CD14-positive monocyte (primary cell): ENCODE results near the gene PATJ. TPM values are rescaled to one million over a fixed set of nuclear protein-coding genes. Genes with fewer than 3 reads are reported as not detected.

Experiments used
- DNase-seq, 3 donors: peaks; one replicate each; pipeline ENCODE4 v3.0.0-alpha.2; 2011 to 2022
- H2AFZ ChIP-seq: 2 replicates; pipeline ENCODE4 v1.6.0; 2012; ENCODE audit warnings: mild to moderate bottlenecking, low read depth, low read length, inconsistent platforms; ENCODE audit not compliant: insufficient read depth, poor library complexity, severe bottlenecking
- H3K27ac ChIP-seq, 2 donors: 1 replicate in 1 of 2; 2 replicates in 1 of 2; pipeline ENCODE4 v1.5.1; 2012 to 2013; ENCODE audit warnings: low read length in 2 of 2, control low read depth in 1 of 2, inconsistent platforms in 1 of 2, low read depth in 1 of 2, mild to moderate bottlenecking in 1 of 2
- H3K27me3 ChIP-seq, 2 donors: one replicate each; pipeline versions ENCODE4 v1.6.0 to v1.6.1; 2011 to 2013; ENCODE audit warnings: low read length in 2 of 2; ENCODE audit not compliant: control insufficient read depth in 2 of 2, insufficient read depth in 2 of 2
- H3K36me3 ChIP-seq, 2 donors: replicated peaks in 1 of 2; 1 replicate in 1 of 2; 2 replicates in 1 of 2; pipeline versions ENCODE4 v1.5.1 to v1.6.1; 2012 to 2013; ENCODE audit warnings: low read length in 2 of 2, control low read depth in 1 of 2, inconsistent platforms in 1 of 2, mild to moderate bottlenecking in 1 of 2; ENCODE audit not compliant: insufficient read depth in 2 of 2, control insufficient read depth in 1 of 2
- H3K4me1 ChIP-seq, 2 donors: 1 replicate in 1 of 2; 2 replicates in 1 of 2; pipeline versions ENCODE4 v1.5.1 to v1.6.1; 2012 to 2013; ENCODE audit warnings: low read length in 2 of 2, control low read depth in 1 of 2, inconsistent platforms in 1 of 2, mild to moderate bottlenecking in 1 of 2, moderate library complexity in 1 of 2; ENCODE audit not compliant: insufficient read depth in 2 of 2, control insufficient read depth in 1 of 2
- H3K4me2 ChIP-seq: replicated peaks from 2 replicates; pipeline ENCODE3; 2012; ENCODE audit warnings: low read length, moderate library complexity, mild to moderate bottlenecking; ENCODE audit not compliant: poor library complexity, severe bottlenecking; ENCODE audit errors: extremely low read depth
- H3K4me3 ChIP-seq, 3 experiments: fragments of 200-600 bp in 1 of 3; sonication (generic) in 1 of 3; replicated peaks in 1 of 3; 1 replicate in 2 of 3; 2 replicates in 1 of 3; pipeline ENCODE4 v1.5.1; 2011 to 2013; ENCODE audit warnings: low read length in 3 of 3, mild to moderate bottlenecking in 3 of 3, control low read depth in 2 of 3, low read depth in 2 of 3, inconsistent platforms in 1 of 3, moderate library complexity in 1 of 3
- H3K79me2 ChIP-seq: 2 replicates; pipeline ENCODE4 v1.6.0; 2012; ENCODE audit warnings: mild to moderate bottlenecking, control low read depth, inconsistent platforms, low read length, moderate library complexity; ENCODE audit not compliant: insufficient read depth
- H3K9ac ChIP-seq: 2 replicates; pipeline ENCODE4 v1.6.0; 2017; ENCODE audit warnings: low read length, mild to moderate bottlenecking; ENCODE audit not compliant: insufficient read depth, poor library complexity, severe bottlenecking
- H3K9me3 ChIP-seq, 2 donors: replicated peaks in 1 of 2; 1 replicate in 1 of 2; 2 replicates in 1 of 2; pipeline versions ENCODE4 v1.5.1 to v1.6.1; 2012 to 2013; ENCODE audit warnings: low read length in 2 of 2, control low read depth in 1 of 2; ENCODE audit not compliant: control insufficient read depth in 1 of 2, insufficient read depth in 1 of 2
- H4K20me1 ChIP-seq: 2 replicates; pipeline ENCODE4 v1.6.0; 2012; ENCODE audit warnings: mild to moderate bottlenecking, low read length, control low read depth, moderate library complexity; ENCODE audit not compliant: insufficient read depth
- H3K27ac Mint-ChIP-seq, 7 donors: one replicate each; pipeline ENCODE4 v1.8.0; 2020; ENCODE audit warnings: mild to moderate bottlenecking in 7 of 7, mixed read lengths in 7 of 7, moderate library complexity in 6 of 7, inconsistent platforms in 2 of 7
- H3K27me3 Mint-ChIP-seq, 3 donors: one replicate each; pipeline ENCODE4 v1.8.0; 2021 to 2022; ENCODE audit warnings: low read depth in 3 of 3, mild to moderate bottlenecking in 3 of 3, mixed read lengths in 3 of 3, moderate library complexity in 3 of 3, inconsistent platforms in 1 of 3
- H3K36me3 Mint-ChIP-seq, 2 donors: one replicate each; pipeline ENCODE4 v1.8.0; 2020; ENCODE audit warnings: mixed read lengths in 2 of 2, inconsistent platforms in 1 of 2, mild to moderate bottlenecking in 1 of 2
- H3K4me1 Mint-ChIP-seq: one replicate; pipeline ENCODE4 v1.8.0; 2020; ENCODE audit warnings: mild to moderate bottlenecking, mixed read lengths
- H3K4me3 Mint-ChIP-seq, 2 donors: one replicate each; pipeline ENCODE4 v1.8.0; 2020; ENCODE audit warnings: mild to moderate bottlenecking in 2 of 2, mixed read lengths in 2 of 2, moderate library complexity in 1 of 2
- H3K9me3 Mint-ChIP-seq, 7 donors: one replicate each; pipeline ENCODE4 v1.8.0; 2020 to 2022; ENCODE audit warnings: mixed read lengths in 7 of 7, mild to moderate bottlenecking in 6 of 7, moderate library complexity in 6 of 7, inconsistent platforms in 2 of 7
- WGBS: methylation state at CpG from one replicate; pipeline ENCODE4 v1.1.5; 2013; ENCODE audit warnings: missing lambda C conversion rate; ENCODE audit not compliant: insufficient coverage; 5-methylcytosine and 5-hydroxymethylcytosine counted together
- intact Hi-C, 2 donors: fragments of 100-400 bp; cut with micrococcal nuclease; formaldehyde crosslinking; loops; one replicate each; pipeline versions ENCODE4 v1.15.0 to v1.15.1; 2023
- polyA plus RNA-seq, 3 donors: library from polyadenylated mRNA; depleted of rRNA in 1 of 3; unstranded in 2 of 3; stranded (reverse) in 1 of 3; fragments of 300-500 nt in 2 of 3; fragments of >200 nt in 1 of 3; fragmentation: Illumina TruSeq in 2 of 3; gene quantifications; 1 replicate in 2 of 3; 2 replicates in 1 of 3; pipeline ENCODE4 v1.2.3, GENCODE V29; 2012 to 2021
- TF ChIP-seq, protein P1 (sequence below): fragments of 200-600 bp; IDR thresholded peaks from one replicate; pipeline ENCODE4 v1.8.0; 2022; ENCODE audit warnings: antibody characterized with exemption, mild to moderate bottlenecking

The PATJ gene
- polyA plus RNA-seq, 3 donors, result 0.01 to 0.23 TPM; not detected in 1

DNA sequence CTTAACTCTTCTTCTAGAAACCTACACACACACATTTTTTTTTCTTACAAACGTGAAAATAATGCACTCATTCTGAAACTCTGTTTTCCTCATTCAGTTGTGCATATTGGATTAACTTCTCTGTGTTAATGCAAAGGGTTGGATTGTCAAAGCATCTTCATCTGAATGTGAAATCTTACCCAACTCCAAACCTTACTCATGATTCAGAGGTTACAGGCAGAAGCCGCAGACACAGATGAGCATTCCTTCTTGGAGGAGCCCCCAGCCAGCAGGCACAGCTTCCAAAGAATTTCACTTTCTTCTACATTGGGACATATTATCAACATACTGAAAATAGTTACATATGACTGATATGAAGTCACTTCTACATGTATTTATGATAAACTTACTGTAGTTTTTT, 15.7 kb downstream of the PATJ start:
- no peaks in the 10 kb centered on the region for H3K79me2 ChIP-seq
- no peaks in the 10 kb centered on the region for H3K36me3 ChIP-seq
- H3K36me3 Mint-ChIP-seq, result no peaks in the 10 kb centered on the region
- TF ChIP-seq, protein P1, sequence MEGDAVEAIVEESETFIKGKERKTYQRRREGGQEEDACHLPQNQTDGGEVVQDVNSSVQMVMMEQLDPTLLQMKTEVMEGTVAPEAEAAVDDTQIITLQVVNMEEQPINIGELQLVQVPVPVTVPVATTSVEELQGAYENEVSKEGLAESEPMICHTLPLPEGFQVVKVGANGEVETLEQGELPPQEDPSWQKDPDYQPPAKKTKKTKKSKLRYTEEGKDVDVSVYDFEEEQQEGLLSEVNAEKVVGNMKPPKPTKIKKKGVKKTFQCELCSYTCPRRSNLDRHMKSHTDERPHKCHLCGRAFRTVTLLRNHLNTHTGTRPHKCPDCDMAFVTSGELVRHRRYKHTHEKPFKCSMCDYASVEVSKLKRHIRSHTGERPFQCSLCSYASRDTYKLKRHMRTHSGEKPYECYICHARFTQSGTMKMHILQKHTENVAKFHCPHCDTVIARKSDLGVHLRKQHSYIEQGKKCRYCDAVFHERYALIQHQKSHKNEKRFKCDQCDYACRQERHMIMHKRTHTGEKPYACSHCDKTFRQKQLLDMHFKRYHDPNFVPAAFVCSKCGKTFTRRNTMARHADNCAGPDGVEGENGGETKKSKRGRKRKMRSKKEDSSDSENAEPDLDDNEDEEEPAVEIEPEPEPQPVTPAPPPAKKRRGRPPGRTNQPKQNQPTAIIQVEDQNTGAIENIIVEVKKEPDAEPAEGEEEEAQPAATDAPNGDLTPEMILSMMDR, result no peak
- no peak overlapping the region for H2AFZ ChIP-seq
- H3K27ac ChIP-seq, result no peak overlapping the region
- no peaks in the 10 kb centered on the region for H3K4me1 ChIP-seq
- no CpG with 5 or more reads among the region's 2 CpGs for WGBS
- no peak for DNase-seq
- H3K4me3 Mint-ChIP-seq, result no peak overlapping the region
- intact Hi-C loops, result no loop called here
- H3K9me3 ChIP-seq, result no peaks in the 10 kb centered on the region
- H3K27me3 Mint-ChIP-seq, result peaks cover 0 to 2% (median 0%) of the 10 kb centered on the region in 3 donors
- no peaks in the 10 kb centered on the region for H3K4me1 Mint-ChIP-seq
- no peak overlapping the region for H3K9ac ChIP-seq
- no peak overlapping the region for H3K27ac Mint-ChIP-seq
- no peak overlapping the region for H3K4me2 ChIP-seq
- H3K27me3 ChIP-seq, result no peaks in the 10 kb centered on the region
- H4K20me1 ChIP-seq, result no peaks in the 10 kb centered on the region
- H3K4me3 ChIP-seq, result no peak overlapping the region
- peaks cover 0 to 2% (median 0%) of the 10 kb centered on the region in 7 donors for H3K9me3 Mint-ChIP-seq

DNA sequence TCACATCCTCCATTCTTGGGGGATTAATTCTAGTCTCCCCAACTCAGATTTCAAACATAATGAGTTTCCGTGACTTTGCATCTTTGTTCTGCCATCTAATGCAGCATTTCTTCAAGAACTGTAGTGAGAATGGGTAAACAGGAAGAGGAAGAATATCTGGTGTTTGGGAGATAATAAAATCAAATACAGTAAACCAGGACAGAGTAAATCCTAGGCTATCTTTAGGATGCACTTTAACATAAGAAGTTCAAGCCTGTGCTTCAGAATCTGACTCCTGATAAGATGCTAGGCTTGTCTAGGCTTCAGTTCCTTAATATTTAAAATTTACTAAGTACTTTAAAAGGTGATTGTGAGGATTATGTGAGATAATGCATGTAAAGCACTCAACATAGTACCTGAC, 27.9 kb downstream of the PATJ start:
- Histone ChIP-seq H3K27me3 (no peaks in the 10 kb centered on the region), H3K27ac (no peak overlapping the region), H3K79me2 (no peaks in the 10 kb centered on the region), H3K9me3 (no peaks in the 10 kb centered on the region), H3K36me3 (no peaks in the 10 kb centered on the region), H3K4me3 (no peak overlapping the region), H2AFZ (no peak overlapping the region), H3K9ac (no peak overlapping the region), H3K4me1 (no peaks in the 10 kb centered on the region), H4K20me1 (no peaks in the 10 kb centered on the region), H3K4me2 (no peak overlapping the region)
- Mint-ChIP-seq H3K27me3 (peaks cover 0 to 4% (median 0%) of the 10 kb centered on the region in 3 donors), H3K4me3 (no peak overlapping the region), H3K27ac (no peak overlapping the region), H3K36me3 (no peaks in the 10 kb centered on the region), H3K4me1 (no peaks in the 10 kb centered on the region), H3K9me3 (peaks cover 0 to 4% (median 0%) of the 10 kb centered on the region in 7 donors)
- intact Hi-C loops, result no loop called here
- TF ChIP-seq, protein P1, result no peak
- DNase-seq, result no peak
- no CpG with 5 or more reads among the region's 1 CpG for WGBS
